ENCODE data around the gene AMIGO1.

- TF ChIP-seq ZNF274 (IDR thresholded peaks at IDR 0.05; ENCODE audit: borderline replicate concordance, extremely low read depth, low read length) = no peak
- no peak for TF ChIP-seq CTCF (IDR thresholded peaks at IDR 0.05; ENCODE audit: control extremely low read depth in 1 of 3, insufficient read depth in 1 of 3, low read depth in 1 of 3, low read length in 3 of 3)
Measured at GRCh38 chr1:109514846-109515245, 5.3 kb upstream of the AMIGO1 start.
